Peyer's patch (tissue), 4 donors: ENCODE measurements around the gene SHC1.

Experiments
- CTCF ChIP-seq, 6 experiments: fragments of 450-650 bp in 4 of 6; fragments of 200-600 bp in 2 of 6; sonication (generic) in 1 of 6; IDR thresholded peaks; one replicate each; pipeline ENCODE4 v1.5.1; 2017 to 2019; ENCODE audit warnings: antibody characterized with exemption in 6 of 6, mild to moderate bottlenecking in 3 of 6, moderate library complexity in 1 of 6
- POLR2A ChIP-seq, 2 donors: fragments of 450-650 bp; IDR thresholded peaks; one replicate each; pipeline ENCODE4 v1.5.1; 2017; ENCODE audit warnings: antibody characterized with exemption in 2 of 2, mild to moderate bottlenecking in 2 of 2, moderate library complexity in 2 of 2

DNA sequence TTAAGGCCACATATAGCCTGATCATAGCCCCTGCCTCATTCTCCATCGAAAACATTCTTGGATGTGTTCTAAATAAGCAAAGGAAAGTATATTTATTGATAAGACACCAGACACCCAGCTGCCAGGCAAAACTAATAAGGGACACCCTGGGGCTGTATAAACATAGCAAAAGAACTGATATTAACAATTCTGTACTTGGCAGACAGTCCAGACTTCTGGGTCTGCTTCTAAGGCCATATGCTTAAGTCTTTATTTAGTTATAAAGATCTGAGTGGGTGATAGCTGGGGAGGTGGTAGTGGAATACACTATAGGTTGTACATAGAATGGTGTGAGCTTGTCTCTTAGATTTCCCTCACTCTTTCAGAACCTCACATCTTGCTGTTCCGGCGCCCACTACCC is 7.8 kb upstream of the SHC1 start:
- TF ChIP-seq CTCF (IDR thresholded peaks at IDR 0.05) (no peak), POLR2A (IDR thresholded peaks at IDR 0.05) (no peak)
